ENCODE data around the gene SMAD1. TPM values are rescaled to one million over a fixed set of nuclear protein-coding genes. Genes with fewer than 3 reads are reported as not detected.
A peak's percentile ranks its signal among the peaks of the same experiment; 100 is the strongest.

Gene SMAD1
- 82.8 TPM for total RNA-seq (ENCODE audit: unreplicated experiment)
- long read RNA-seq, transcript SMAD1-215 (7 exons, 2,085 nt) = minor isoform, 5 of 34 reads
- long read RNA-seq, transcript SMAD1-201 (7 exons, 1,966 nt) = major isoform, 11 of 34 reads
- long read RNA-seq, partial matches to known transcripts = 4 of 34 reads
- long read RNA-seq, other reads (novel, unspliced or antisense) = 14 of 34 reads

DNA sequence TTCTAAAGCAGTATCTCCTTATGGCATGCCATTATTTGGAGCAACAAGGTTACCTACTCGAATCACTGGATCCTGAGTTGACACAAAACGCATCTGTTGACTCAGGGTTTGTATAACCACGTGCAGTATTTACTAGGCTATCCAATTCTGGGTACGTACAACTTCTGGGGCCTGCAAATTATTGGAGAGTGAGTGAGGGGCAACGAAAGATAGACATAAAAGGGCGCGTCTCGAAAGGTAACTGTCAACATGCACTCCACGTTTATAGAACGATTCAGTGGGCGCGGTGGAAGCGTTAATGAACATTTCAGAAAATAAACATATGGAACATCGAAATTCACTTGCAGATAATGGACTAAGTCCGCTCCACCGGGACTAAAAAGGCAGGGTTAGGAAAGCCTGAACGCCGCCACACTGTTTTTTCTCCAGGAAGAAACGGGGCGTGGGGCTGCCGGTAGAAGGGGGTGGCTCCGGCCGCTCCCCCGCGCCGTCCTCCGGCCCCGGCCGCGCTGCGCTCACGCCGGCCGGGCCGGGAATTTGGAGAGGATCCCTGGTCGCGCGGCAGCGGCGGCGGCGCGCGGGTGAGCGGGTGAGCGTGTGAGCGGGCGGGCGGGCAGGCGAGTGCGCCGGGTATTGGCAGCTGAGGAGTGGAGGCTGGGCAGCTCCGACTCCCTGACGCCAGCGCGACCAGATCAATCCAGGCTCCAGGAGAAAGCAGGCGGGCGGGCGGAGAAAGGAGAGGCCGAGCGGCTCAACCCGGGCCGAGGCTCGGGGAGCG is at the start of gene SMAD1:
Gene SMAD1 (plus strand): TSS at position 690 of the 778 bp plus-strand sequence. CDS start 32,761 bp downstream, outside the sequence.
- TF ChIP-seq, protein P1, sequence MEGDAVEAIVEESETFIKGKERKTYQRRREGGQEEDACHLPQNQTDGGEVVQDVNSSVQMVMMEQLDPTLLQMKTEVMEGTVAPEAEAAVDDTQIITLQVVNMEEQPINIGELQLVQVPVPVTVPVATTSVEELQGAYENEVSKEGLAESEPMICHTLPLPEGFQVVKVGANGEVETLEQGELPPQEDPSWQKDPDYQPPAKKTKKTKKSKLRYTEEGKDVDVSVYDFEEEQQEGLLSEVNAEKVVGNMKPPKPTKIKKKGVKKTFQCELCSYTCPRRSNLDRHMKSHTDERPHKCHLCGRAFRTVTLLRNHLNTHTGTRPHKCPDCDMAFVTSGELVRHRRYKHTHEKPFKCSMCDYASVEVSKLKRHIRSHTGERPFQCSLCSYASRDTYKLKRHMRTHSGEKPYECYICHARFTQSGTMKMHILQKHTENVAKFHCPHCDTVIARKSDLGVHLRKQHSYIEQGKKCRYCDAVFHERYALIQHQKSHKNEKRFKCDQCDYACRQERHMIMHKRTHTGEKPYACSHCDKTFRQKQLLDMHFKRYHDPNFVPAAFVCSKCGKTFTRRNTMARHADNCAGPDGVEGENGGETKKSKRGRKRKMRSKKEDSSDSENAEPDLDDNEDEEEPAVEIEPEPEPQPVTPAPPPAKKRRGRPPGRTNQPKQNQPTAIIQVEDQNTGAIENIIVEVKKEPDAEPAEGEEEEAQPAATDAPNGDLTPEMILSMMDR (IDR thresholded peaks at IDR 0.05; ENCODE audit: unreplicated experiment) = no peak
- peak within 1 kb of the TSS; percentile 94 for H3K4me3 Mint-ChIP-seq (ENCODE audit: unreplicated experiment)
- peak; percentile 72 for DNase-seq (ENCODE audit: low spot score)
- peaks cover 22% of the 10 kb centered on the region for H3K4me1 Mint-ChIP-seq (ENCODE audit: unreplicated experiment)
- H3K27ac Mint-ChIP-seq (ENCODE audit: unreplicated experiment) = peak within 1 kb of the TSS; percentile 84
- H3K36me3 Mint-ChIP-seq (ENCODE audit: low read depth, unreplicated experiment) = peaks cover 10% of the 10 kb centered on the region
- H3K27me3 Mint-ChIP-seq (ENCODE audit: unreplicated experiment) = peaks cover 6% of the 10 kb centered on the region
- no peaks in the 10 kb centered on the region for H3K9me3 Mint-ChIP-seq (ENCODE audit: unreplicated experiment)

GRCh38 chr4:145433684-145434083 is 48.0 kb upstream of the SMAD1 start:
- TF ChIP-seq, protein P1 (IDR thresholded peaks at IDR 0.05; ENCODE audit: unreplicated experiment) = no peak
- Mint-ChIP-seq H3K4me1 (ENCODE audit: unreplicated experiment) (peaks cover 2% of the 10 kb centered on the region), H3K27me3 (ENCODE audit: unreplicated experiment) (no peaks in the 10 kb centered on the region), H3K4me3 (ENCODE audit: unreplicated experiment) (no peak overlapping the region), H3K36me3 (ENCODE audit: low read depth, unreplicated experiment) (no peaks in the 10 kb centered on the region), H3K9me3 (ENCODE audit: unreplicated experiment) (no peaks in the 10 kb centered on the region), H3K27ac (ENCODE audit: unreplicated experiment) (no peak overlapping the region)
- DNase-seq (ENCODE audit: low spot score) = no peak

- TF ChIP-seq, protein P1 (IDR thresholded peaks at IDR 0.05; ENCODE audit: unreplicated experiment) = no peak
- DNase-seq (ENCODE audit: low spot score) = no peak
- Mint-ChIP-seq H3K9me3 (ENCODE audit: unreplicated experiment) (no peaks in the 10 kb centered on the region), H3K4me1 (ENCODE audit: unreplicated experiment) (no peaks in the 10 kb centered on the region), H3K36me3 (ENCODE audit: low read depth, unreplicated experiment) (no peaks in the 10 kb centered on the region), H3K27ac (ENCODE audit: unreplicated experiment) (no peak overlapping the region), H3K27me3 (ENCODE audit: unreplicated experiment) (no peaks in the 10 kb centered on the region), H3K4me3 (ENCODE audit: unreplicated experiment) (no peak overlapping the region)
Observed at GRCh38 chr4:145435646-145436045, 46.0 kb upstream of the SMAD1 start.

DNA sequence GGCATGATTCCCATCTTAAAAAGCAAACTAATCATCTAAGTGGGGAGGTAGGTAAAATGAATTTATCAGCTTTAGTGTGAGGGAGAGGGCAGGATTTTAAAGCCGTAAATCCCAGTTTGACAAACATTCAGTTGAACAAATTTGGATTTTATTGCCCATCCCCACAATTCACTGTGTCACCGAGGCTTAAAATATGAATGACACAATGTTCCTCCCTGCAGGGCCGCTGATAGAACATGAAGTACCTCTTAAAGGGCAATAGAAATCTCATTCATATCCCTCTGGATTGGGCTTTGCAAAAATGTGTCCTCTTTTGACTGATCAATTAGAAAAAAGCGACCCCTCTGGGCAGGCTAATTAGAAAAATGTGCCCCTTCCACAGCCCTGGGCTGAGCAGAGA is 45.5 kb upstream of the SMAD1 start:
- H3K27ac Mint-ChIP-seq (ENCODE audit: unreplicated experiment) = no peak overlapping the region

More for the DNA sequence above, 45.5 kb upstream of the SMAD1 start:
- no peaks in the 10 kb centered on the region for H3K4me1 Mint-ChIP-seq (ENCODE audit: unreplicated experiment)
- H3K4me3 Mint-ChIP-seq (ENCODE audit: unreplicated experiment) = no peak overlapping the region
- no peaks in the 10 kb centered on the region for H3K27me3 Mint-ChIP-seq (ENCODE audit: unreplicated experiment)
- TF ChIP-seq, protein P1 (IDR thresholded peaks at IDR 0.05; ENCODE audit: unreplicated experiment) = no peak
- no peaks in the 10 kb centered on the region for H3K9me3 Mint-ChIP-seq (ENCODE audit: unreplicated experiment)
- H3K36me3 Mint-ChIP-seq (ENCODE audit: low read depth, unreplicated experiment) = no peaks in the 10 kb centered on the region
- DNase-seq (ENCODE audit: low spot score) = no peak

Measured in endothelial cell (in vitro differentiated cells).